22Rv1 (cell line): ENCODE measurements around the gene RUNX2.
"Not testable (repeated sequence)": the region's sequence is repeated elsewhere in the genome, so short reads cannot be mapped to it uniquely, and the experiment has no call there.

ENCODE experiments used
- H3K27ac ChIP-seq: fragments of 450-650 bp; 2 replicates; pipeline ENCODE4 v1.5.1; 2017
- ZFX ChIP-seq: fragments of 450-650 bp; IDR thresholded peaks from 2 replicates; pipeline ENCODE4 v1.6.1; 2017; ENCODE audit warnings: antibody characterized with exemption, borderline replicate concordance
- TF ChIP-seq, protein P1 (sequence below): fragments of 450-650 bp; IDR thresholded peaks from 2 replicates; pipeline ENCODE4 v1.5.1; 2017; ENCODE audit warnings: mild to moderate bottlenecking

Gene RUNX2

DNA sequence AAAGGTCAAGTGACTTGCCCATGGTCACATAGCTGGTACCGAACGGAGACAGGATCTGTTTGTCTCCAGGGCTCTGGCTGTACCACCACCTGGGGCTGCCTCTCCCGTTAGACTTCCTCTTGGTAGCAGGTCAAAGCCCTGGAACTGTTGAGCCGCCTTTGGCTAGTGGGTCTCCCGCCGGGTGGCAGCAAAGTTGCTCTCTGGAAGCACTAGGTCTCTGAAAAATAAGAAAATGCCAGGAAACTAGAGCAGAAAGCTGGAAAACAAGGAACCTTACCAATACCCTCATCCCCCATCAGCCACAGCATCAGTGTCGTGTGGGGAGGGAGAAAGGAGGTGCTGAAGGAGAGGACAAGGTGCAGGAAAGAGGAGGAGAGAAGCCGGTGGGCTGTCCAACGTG lies 340.6 kb downstream of the RUNX2 start:
- no peak overlapping the region for H3K27ac ChIP-seq
- TF ChIP-seq ZFX, result no peak
- TF ChIP-seq, protein P1, sequence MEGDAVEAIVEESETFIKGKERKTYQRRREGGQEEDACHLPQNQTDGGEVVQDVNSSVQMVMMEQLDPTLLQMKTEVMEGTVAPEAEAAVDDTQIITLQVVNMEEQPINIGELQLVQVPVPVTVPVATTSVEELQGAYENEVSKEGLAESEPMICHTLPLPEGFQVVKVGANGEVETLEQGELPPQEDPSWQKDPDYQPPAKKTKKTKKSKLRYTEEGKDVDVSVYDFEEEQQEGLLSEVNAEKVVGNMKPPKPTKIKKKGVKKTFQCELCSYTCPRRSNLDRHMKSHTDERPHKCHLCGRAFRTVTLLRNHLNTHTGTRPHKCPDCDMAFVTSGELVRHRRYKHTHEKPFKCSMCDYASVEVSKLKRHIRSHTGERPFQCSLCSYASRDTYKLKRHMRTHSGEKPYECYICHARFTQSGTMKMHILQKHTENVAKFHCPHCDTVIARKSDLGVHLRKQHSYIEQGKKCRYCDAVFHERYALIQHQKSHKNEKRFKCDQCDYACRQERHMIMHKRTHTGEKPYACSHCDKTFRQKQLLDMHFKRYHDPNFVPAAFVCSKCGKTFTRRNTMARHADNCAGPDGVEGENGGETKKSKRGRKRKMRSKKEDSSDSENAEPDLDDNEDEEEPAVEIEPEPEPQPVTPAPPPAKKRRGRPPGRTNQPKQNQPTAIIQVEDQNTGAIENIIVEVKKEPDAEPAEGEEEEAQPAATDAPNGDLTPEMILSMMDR, result no peak

DNA sequence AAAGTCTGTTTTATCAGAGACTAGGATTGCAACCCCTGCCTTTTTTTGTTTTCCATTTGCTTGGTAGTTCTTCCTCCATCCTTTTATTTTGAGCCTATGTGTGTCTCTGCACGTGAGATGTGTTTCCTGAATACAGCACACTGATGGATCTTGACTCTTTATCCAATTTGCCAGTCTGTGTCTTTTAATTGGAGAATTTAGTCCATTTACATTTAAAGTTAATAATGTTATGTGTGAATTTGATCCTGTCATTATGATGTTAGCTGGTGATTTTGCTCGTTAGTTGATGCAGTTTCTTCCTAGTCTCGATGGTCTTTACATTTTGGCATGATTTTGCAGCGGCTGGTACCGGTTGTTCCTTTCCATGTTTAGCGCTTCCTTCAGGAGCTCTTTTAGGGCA lies 345.0 kb downstream of the RUNX2 start:
- H3K27ac ChIP-seq, result not testable (repeated sequence)

DNA sequence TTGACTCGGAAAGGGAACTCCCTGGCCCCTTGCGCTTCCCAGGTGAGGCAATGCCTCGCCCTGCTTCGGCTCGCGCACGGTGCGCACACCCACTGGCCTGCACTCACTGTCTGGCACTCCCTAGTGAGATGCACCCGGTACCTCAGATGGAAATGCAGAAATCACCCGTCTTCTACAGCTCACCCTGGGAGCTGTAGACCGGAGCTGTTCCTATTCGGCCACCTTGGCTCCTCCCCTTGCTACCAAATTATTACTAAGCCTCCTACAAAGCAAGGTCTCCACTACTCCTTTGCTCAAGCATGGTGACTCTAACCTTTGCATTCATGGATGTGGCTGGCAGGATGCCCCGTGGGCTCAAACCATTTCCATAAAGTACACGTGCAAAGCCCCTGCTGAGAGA lies 347.0 kb downstream of the RUNX2 start:
- not testable (repeated sequence) for H3K27ac ChIP-seq

GRCh38 chr6:45675634-45676033 lies 347.5 kb downstream of the RUNX2 start:
- TF ChIP-seq, protein P1, result no peak
- no peak for TF ChIP-seq ZFX
- H3K27ac ChIP-seq, result no peak overlapping the region

DNA sequence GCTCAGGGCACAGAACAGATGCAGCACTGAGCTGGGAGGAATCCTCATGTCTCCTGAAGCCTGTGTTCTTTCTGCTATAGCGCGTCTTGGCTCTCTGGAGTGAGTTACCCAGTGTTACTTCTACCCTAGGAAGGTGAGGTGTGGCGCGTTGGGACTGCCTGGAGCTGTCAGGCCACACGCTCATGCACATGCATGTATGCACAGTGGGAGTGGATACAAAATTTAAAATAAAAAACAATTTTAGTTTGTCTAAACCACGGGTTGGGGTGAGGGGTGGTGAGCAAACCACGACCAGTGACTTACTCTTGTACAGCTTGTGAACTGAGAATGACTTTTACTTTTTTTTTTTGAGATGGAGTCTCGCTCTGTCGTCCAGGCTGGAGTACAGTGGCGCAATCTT lies 348.2 kb downstream of the RUNX2 start:
- TF ChIP-seq ZFX, result no peak
- TF ChIP-seq, protein P1, result no peak
- no peak overlapping the region for H3K27ac ChIP-seq

GRCh38 chr6:45677381-45678284 lies 349.5 kb downstream of the RUNX2 start:
- no peak overlapping the region for H3K27ac ChIP-seq
- TF ChIP-seq ZFX, result no peak
- TF ChIP-seq, protein P1, result no peak

- TF ChIP-seq, protein P1, result no peak
- no peak for TF ChIP-seq ZFX
- H3K27ac ChIP-seq, result no peak overlapping the region
Measured at GRCh38 chr6:45678285-45678607, 350.1 kb downstream of the RUNX2 start.

DNA sequence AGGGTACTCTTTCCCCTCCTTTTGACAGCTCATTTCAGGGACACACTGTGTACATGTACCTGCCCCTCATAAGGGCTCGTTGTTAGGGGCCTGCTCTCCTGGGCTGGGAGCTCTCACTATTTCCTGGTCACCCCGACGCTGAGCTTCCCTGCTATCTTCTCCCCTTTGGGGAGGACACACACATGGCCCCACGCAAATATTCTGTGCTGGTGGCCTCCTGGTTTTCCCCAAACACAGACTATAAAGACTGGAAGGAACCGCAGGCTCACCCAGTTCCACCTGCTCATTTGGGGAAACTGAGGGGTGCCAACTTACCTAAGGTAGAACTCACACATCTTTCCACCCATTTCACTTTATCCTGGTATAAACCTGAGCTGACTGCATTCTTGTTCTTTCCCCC lies 351.0 kb downstream of the RUNX2 start:
- TF ChIP-seq ZFX, result no peak
- TF ChIP-seq, protein P1, result no peak
- no peak overlapping the region for H3K27ac ChIP-seq
